DOHH2 (cell line): ENCODE results near the gene MKLN1.

Experiments
- CTCF ChIP-seq: fragments of 200-600 bp; sonication (generic); IDR thresholded peaks from one replicate; pipeline ENCODE4 v1.5.1; 2014; ENCODE audit warnings: antibody characterized with exemption, mild to moderate bottlenecking, low read depth, low read length; ENCODE audit not compliant: poor library complexity, severe bottlenecking
- EZH2phosphoT487 ChIP-seq: fragments of 200-600 bp; sonication (generic); IDR thresholded peaks from 2 replicates; pipeline ENCODE4 v1.6.1; 2017; ENCODE audit warnings: borderline replicate concordance, mild to moderate bottlenecking, antibody characterized with exemption, low read length, moderate library complexity, mixed read lengths

- no peak for TF ChIP-seq CTCF
- TF ChIP-seq EZH2phosphoT487: no peak
Observed at GRCh38 chr7:131372554-131372953, 44.9 kb downstream of the MKLN1 start.
